GM18520 (cell line): ENCODE measurements around the gene CAPN12.

Experiments
- ATAC-seq: cut with Tn5 transposase; IDR thresholded peaks from one replicate; pipeline ENCODE4 v1.9.1; 2021; ENCODE audit not compliant: unreplicated experiment

The CAPN12 gene

DNA sequence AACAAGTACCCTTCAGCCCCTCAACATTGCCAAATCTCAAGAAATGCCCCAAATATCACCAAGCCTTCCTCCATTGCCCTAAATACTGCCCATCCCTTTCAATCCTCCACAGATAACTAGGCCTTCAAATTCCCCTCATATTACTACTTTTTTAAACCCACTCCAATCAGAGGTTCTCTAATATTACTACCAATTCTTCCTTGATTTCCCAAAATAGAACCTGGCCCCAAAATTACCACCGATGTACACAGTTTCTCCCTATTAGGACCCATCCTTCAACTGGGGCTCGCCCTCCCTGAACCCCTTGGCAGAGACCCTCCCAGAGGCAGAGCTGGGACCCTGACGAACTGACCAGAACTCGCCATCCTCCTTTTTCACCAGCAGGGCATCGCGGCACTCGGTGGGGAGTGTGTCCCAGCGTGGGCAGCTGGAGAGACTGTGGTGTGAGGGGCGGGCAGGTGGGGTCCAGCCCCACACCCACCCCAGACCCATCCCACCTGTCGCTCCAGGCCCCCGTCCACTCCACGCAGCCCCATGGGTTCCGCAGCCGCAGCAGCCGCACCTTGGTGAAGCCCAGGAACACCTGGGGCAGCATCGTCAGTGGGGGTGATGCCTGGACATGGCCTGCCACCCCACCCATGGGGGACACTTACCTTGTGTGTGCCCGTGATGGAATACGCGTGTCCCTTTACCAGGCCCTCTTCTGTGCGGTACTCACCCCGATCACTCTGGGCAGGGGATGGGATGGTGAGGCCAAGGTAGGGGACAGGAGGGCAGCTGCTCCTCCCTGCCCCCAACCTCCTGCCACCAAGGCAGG lies 6.1 kb downstream of the CAPN12 start:
- no peak for ATAC-seq

DNA sequence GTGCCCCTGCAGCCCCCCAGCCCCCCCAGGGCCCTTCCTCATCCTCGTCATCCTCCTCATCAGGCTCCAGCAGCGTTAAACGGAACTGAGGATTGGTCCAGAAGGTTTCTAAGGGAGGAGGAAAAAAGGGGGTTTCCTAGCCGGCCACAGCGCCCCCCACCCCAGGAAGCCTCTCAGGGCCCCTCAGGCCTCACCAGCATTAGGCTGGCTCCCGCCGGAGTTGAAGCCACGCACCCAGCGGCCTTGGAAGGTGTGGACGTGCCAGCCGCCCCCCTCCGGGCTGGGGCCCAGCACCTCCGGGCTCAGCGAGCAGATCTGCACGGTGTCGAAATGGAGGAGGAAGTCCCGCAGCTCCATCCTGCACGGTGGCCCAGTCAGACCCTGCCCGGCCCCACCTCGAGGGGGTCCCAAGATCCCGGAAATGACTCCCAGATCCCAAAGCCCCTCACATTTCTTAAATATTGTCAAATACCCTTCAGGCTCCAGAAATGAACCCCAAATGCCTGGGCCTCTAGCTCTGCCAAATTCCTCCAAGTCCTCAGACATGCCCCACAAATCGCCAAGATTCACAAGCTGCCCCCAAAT lies 6.9 kb downstream of the CAPN12 start:
- no peak for ATAC-seq

DNA sequence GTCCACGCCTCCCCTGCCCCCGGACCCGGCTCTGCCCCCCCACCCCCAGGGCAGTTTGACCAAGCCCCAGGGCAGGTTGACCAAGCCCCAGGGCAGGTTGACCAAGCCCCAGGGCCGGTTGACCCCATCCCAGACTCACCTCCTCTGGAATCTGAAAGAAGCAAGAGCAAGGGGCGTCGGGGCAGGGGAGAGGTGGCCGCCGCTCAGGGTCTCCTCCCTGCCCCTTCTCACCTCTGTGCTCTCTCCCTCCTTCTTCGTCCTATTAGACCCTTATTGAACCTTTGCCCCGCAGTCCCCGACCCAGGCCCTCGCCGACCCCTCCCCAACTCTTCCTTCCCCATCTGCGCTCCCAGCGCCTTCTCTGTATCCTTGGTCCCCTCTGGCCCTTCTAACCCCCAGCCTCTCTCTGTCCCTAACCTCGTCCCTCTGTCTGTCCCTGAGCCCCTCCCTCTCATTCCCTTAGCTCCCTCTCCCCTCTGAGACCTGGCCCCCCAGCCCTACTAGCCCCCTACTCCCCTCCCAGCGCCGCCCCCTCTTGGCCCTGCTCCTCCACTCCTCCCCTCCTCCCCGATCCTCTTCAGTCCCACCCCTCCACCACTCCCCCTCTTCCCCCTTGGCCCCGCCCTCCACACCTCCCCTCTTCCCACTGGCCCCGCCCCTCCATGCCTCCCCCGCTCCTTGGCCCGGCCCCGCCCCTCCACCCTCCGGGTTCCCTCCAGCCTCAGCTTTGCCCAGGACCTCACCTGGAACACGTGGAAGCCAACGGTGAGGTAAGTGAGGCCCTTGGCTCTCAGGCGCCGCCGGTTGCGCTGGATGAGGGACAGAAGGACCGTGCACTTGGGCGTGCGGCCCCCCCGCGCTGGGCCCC lies 7.6 kb downstream of the CAPN12 start:
- no peak for ATAC-seq

DNA sequence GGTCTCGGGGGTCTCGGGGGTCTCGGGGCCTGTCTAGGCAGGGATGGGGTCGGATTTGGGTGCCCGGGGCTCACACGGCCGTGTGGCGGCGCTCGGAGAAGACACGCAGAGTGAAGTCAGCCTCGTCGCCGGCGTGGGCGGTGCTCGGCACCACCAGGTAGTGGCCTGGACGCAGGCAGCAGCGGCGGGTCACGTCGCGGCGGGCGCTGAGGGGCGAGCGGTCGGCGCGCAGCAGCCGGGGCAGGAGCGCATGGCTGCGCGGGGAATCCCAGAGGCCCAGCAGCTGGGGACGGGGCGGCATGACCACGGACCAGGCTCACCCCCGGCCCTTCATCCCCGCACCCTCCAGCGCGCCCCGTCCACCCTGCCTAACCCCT lies 8.2 kb downstream of the CAPN12 start:
- ATAC-seq, result no peak

DNA sequence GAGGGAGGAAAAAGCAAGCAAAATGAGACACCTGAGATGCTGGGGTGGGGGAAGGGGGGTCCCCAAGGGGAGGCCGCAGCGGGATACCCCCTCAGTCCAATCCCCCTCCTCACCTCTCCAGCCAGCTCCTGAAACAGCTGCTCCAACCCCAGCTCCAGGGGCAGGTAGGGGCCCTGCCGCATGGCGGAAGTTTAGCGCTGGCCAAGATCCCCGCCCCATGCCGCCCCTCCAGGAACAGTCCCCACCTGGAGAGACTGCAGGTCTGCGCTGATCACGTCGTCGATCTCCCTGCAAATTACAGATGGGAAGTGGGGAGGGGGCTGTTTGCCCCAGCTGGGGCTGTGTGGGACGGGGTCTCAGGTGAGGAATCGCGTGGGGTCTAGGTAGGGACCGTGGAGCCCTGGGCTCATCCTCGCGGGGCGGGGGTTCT lies 9.0 kb downstream of the CAPN12 start:
- ATAC-seq, result no peak

DNA sequence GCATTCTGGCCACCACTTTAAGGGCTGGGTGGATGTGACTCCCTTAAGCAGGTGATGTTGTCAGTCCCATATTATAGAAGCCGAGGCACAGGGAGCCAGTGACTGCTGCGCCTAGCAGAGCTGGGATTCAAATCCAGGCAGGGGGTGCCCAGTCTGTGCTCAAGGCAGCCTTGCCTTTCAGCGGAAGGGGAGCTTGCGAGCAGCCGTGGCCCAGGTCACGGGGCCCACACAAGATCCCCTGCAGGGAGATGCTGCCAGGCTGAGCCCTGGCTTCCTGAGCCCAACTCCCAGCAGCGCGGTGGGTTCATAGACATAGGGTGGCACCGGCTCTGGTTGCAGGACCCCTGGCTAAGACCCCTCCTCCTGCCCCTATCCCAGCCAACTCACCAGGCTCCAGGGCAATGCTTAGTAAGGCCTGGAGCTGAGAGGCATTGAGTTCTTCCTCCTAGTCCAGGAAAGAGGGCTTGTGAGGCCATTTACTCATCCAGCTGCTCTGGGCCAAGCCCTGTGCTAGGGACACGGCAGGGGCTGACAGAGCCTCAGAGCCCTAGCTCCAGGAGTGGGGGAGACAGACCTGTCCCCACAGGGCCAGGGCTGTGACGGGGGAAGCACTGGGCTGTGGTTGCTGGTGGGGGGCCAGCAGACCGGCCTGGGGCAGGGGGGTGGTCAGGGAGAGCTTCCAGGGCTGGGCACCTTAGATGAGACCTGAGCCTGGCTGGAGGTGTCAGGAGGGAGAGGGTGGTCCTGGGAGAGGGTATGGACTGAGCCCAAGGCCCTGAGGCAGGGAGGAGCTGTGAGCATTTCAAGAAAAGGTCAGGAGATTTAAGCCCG lies 9.6 kb downstream of the CAPN12 start:
- no peak for ATAC-seq

DNA sequence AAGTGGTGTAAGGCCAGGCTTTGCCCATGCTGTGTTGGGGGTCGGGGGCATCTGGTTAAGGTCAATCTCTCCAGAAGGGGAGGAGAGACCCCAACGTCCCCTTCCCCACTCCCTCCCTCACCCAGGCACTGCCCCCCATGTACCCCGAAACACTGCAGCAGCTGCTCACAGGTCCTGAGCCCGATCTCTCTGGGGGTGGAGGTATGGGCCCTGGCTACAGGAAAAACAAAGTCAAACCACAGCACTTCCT lies 10.2 kb downstream of the CAPN12 start:
- no peak for ATAC-seq

DNA sequence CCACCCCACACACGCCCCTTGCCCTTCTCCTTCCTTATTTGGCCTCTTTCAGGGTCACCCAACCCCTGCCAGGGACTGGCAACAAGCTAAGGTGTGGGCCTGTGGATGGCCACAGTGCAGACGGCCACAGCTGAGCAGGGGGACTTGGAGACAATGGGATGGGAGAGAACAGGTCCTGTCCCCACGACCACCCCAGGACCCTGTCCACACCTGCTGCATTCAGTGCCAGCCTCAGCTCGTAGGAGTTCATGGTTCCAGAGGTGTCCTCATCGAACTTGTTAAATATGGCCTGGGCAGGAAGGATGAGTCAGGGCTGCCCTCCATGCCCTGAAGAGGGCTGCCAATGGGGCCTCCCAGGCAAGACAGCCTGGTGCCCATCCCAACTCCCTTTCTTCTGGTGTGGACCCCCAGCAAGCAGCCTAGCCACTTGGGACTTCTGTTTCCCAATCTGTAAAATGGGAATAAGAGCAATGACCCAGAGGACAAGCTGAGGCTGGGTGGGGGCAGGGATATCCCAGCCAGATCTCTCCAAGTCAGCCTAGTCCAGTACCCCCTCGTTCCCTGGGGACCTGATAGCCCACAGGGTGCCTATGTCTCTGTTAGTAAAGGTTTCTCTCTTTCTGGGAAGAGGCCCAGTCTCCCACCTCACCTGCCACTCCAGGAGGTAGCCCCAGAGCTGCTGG lies 10.6 kb downstream of the CAPN12 start:
- ATAC-seq, result no peak

DNA sequence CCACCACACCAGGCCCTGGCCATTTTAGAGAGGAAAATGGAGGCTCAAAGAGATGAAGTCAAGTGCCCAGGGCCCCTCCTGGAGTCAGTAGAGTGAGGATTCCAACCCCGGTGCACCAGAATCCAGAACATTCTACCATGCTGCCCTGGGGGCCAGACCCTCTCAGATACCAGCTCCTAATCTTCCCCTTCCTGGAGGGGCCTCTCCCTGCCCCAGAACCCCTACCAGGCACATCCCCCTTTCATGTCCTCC lies 11.1 kb downstream of the CAPN12 start:
- no peak for ATAC-seq

DNA sequence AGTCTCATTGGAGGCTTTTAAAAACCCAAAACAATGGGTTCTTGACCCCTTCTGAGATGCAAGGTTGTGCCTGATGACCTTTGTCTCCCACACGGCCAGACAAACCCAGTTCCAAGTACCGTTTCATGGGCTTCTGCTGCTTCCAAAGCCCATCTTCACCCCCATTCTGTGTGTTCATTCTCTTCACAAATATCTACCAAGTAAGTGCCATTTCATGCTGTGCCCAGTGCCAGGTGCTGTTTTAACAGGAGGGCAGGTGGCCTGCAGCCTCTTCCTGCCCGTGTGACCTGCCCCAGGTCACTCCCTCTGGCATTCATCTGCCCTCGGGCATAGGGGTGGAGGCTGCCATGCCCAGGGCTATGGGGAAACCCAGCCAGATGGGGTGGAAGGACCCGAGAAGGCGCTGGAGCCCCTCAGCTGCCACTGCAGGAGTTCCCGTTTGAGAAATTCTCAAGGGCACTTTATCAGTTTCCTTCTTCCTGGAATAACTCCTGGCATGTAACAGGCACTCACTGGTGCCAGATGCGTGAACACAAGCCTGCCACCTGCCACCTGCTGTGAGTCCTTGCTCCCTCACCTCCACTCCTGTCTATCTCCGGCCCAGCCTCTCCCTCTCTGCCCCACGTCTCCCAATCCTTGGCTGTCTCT lies 12.5 kb downstream of the CAPN12 start:
- no peak for ATAC-seq

DNA sequence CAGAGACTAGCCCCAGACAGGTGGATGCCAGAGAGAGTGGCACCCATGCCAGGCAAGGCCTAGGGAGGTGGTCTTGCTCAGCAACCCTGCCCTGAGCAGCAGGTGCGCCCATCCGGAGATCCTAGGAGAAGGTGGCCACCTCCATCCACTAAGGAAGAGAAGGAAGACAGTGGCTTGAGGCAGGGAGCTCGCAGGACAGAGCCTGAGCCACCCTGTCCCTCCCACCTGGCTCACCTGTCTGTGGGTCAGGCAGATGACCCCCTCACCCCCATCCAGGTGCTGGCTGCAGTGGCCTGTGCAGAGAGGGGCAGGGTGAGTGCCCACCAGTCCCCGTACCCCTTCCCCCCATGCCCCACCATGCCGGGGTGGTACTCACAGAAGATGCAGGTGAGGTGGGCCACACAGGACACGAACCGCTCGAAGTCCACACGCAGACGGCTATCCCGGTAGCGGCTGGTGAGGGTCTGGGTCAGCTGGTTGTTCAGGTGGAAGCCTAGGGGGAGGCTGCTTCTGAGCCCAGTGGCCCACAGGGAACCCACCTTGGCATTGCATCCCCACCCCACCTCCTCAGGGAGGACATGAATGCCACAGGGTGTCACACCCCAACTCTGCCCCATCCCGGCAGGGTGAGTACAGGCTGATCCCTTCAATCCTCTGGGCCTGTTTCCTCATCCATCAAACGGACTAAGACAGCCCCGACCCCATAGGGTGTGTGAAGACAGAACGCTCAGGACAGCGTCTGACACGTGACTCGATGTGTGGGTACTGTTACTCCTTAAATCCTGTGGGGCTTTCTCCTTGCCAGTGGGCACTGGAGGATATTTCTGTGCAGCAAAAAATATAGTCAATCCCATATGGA lies 13.3 kb downstream of the CAPN12 start:
- no peak for ATAC-seq

DNA sequence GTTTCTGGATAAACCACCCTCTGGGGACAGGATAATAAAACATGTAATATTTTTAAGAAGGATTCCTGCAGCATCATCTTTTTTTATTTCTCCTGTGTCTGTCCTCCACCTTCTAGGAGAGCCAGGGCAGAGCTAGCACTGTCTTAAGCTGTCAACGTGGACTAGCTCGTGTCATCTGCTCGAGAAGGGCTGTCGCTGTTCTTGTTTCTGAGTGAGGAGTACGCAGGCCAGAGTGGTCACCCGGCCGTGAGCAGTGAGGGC lies 13.9 kb downstream of the CAPN12 start:
- no peak for ATAC-seq

DNA sequence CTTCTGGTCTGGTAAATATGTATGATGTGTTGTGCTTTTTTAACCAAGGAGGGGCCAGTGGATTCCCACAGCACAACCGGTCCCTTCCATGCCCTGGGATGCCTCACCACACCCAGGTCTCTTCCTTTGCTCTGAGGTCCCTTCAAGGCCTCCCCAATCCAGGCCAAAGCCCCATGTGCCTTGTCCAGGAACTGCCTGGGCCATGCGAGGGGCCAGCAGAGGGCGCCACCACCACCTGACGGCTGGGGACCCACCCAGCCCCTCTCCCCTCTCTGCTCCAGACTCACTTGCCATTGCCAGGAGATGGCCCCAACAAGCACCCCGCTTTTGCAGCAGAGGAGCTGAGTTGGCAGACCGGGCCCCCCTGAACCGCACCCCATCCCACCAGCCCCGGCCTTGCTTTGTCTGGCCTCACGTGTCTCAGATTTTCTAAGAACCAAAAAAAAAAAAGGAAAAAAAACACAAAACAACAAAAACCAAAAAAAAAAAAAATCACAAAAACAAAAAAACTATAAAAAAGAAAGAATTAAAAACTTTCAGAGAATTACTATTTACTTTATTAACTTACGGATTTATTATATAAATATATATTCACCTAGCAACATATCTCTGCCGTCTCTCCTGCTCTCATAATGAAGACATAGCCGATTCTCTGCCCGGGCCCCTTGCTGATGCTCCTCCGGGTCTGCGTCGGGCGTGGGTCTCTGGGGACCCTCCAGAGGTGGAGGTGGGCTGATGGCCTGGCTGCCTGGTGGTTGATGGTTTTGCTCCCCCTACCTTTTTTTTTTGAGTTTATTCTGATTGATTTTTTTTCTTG lies 14.4 kb downstream of the CAPN12 start:
- ATAC-seq, result no peak

DNA sequence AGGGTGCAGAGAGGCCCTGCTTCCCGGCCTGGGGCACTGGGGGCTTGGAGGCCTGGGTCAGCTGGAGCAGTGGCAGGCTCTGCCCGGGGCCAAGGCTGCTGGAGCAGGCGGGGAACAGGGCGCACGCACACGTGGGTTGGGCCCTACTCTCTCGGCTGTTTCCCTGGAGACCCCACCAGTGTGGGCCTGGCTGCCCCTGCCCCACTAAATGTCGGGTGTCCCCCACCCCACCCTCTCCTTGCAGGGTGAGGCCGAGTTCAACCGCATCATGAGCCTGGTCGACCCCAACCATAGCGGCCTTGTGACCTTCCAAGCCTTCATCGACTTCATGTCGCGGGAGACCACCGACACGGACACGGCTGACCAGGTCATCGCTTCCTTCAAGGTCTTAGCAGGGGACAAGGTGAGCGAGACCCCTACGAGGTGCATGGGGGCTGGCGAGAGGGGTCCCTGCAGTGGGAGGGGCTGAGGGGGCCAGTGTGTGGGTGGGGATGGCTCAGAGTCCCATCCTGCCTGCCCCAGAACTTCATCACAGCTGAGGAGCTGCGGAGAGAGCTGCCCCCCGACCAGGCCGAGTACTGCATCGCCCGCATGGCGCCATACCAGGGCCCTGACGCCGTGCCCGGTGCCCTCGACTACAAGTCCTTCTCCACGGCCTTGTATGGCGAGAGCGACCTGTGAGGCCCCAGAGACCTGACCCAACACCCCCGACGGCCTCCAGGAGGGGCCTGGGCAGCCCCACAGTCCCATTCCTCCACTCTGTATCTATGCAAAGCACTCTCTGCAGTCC lies 15.3 kb downstream of the CAPN12 start:
- ATAC-seq, result no peak

DNA sequence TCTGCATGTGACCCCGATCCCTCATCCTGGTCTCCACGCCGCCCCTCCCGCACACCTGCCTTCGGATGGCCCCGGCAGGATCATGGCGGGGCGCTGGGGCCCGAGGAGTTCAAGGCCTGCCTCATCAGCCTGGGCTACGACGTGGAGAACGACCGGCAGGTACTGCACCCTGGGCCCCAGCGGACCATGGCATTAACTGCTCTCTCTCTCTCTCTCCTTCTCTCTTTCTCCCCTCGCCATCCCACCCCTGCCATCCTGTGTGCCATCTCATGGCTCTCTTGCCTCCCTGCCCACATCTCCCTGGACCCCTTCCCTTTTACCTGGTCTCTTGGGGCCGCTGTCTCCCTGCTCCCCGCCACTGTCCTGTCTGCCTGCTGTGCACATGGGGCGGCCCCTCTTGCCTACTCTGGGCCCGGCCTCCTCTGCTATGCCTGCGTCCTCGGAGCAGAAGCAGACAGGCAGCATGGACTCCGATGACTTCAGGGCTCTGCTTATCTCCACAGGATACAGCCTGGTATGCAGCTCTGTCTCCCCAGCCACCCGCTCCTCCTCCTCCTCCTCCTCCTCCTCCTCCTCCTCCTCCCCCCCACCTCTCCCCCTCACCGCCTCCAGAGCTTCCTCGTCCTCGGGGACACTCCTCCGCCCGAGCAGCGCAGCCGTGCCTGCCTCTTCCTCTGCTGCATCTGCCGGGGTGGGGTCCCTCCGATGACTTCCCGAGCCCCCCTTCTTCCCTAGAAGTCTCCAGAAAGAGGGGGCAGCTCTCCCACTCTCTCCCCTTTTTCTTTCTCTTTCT lies 16.2 kb downstream of the CAPN12 start:
- no peak for ATAC-seq

DNA sequence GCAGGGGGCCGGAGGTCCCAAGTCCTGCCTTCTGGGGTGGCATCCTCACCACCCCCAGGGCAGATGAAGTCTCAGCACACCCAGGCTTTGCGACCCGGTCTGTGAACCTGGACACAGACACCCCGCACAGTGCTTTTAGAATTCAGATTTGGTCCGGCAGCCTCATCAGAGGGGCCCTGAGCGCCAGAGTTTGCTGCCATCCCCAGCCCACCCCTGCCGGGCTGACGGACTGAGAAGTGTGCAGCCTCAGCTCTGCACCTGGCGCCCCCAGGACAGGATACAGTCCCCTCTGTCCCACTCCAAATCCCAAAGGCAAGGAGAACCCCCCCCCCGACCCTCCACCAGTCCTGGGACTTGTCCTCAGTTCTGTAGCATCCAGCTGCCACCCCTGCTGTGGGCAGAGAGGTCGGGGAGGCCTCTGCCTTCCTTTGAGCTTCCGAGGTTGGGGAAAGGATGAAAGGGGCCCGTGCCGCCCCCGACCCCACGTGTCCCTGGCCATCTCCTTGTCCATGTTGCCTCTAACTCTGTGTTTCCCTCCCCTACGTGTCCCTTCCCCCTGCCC lies 16.9 kb downstream of the CAPN12 start:
- no peak for ATAC-seq

DNA sequence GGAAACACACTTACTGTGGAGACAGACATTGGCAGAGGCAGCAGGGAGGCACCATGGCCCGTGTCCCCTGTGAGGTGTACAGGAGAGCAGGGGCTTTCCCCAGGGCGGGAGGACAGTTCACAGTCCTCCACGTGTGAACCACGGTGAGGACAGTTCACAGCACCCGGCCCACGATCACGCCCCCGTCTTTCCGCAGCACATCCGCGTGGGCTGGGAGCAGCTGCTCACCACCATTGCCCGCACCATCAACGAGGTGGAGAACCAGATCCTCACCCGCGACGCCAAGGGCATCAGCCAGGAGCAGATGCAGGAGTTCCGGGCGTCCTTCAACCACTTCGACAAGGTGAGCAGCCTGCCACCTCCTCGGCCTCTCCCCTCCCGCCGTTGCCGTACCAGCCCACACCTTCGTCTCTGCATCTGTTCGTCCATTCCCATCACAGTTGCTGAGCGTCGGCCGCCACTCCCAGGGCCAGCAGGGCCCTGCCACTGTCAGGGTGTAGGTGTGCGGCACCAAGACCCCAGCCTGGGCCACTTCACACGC lies 17.4 kb downstream of the CAPN12 start:
- ATAC-seq, result no peak
